ENCODE results near the gene TUBGCP3. TPM values are rescaled to one million over a fixed set of nuclear protein-coding genes. Genes with fewer than 3 reads are reported as not detected.

Gene TUBGCP3
- total RNA-seq, 1 experiment from 2014 or later: 37.3 TPM

DNA sequence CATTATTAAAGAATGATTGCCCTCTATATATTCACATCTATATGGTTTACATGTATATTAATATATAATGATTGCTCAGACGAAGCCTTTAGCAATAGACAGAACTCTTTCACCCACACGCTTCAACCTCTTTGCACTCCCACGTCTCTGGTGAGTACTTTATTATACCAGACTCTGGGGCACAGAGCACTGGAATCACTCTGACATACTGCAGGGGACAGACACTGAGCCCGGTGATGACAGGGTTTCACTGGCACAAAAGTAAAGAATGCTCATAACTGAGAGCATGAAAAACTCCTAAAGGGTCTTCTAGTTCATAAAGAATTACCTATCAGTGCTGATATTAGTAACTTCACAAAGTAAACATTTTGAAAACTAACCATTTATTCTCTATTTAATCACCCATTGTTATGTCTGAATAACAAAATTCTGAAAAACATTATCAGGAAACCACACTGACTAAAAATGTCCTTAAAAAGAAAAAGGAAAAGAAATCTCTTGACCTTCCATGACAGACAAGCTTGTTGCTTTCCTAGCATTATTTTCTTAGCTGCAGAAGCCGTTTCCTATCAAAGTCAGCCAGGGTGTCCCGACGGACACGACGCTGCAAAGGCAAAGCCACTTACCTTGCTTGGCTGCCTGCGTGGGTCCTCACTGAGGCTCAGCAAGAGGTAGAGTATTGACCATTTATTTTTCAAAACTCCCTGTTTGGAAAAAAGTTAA is 29.1 kb downstream of the TUBGCP3 start:
- Histone ChIP-seq H2BK20ac (ENCODE audit: low read depth, low read length, poor library complexity, severe bottlenecking) (no peak overlapping the region), H2BK5ac (ENCODE audit: insufficient read length, low read length) (no peak overlapping the region), H2AFZ (ENCODE audit: low read length) (no peak overlapping the region), H3K9me3 (ENCODE audit: control insufficient read depth, low read depth, low read length) (no peaks in the 10 kb centered on the region), H3T11ph (ENCODE audit: low read length) (no peak overlapping the region), H4K8ac (replicated peaks; ENCODE audit: insufficient read length, low read depth, low read length) (no peak overlapping the region), H3K27me3 (ENCODE audit: insufficient read depth, low read length) (no peaks in the 10 kb centered on the region), H2BK15ac (ENCODE audit: low read depth, low read length) (no peak overlapping the region), H2BK12ac (ENCODE audit: insufficient read length, low read depth, low read length) (no peak overlapping the region), H3K23me2 (ENCODE audit: insufficient read length, low read depth, low read length, poor library complexity, severe bottlenecking) (no peaks in the 10 kb centered on the region), H3K23ac (ENCODE audit: insufficient read length, low read depth, low read length) (no peak overlapping the region), H3K79me2 (ENCODE audit: insufficient read depth, low read length) (no peaks in the 10 kb centered on the region), H3K56ac (ENCODE audit: insufficient read length, low read depth, low read length) (no peak overlapping the region), H3K27ac (ENCODE audit: insufficient read length, low read depth, low read length) (no peak overlapping the region), H2BK120ac (ENCODE audit: low read depth, low read length, poor library complexity, severe bottlenecking) (no peak overlapping the region), H4K91ac (ENCODE audit: insufficient read length, low read depth, low read length) (no peak overlapping the region), H3K18ac (ENCODE audit: insufficient read length, low read depth, low read length) (no peak overlapping the region), H3K4me1 (ENCODE audit: insufficient read depth, low read length) (peaks cover 4% of the 10 kb centered on the region; the same call in 1 of the 2 replicates), H4K20me1 (ENCODE audit: control insufficient read depth, insufficient read depth, insufficient read length) (peaks cover 2% of the 10 kb centered on the region), H4K5ac (ENCODE audit: insufficient read length, low read depth, low read length) (no peak overlapping the region), H3K4me2 (ENCODE audit: insufficient read depth, insufficient read length, low read length) (no peak overlapping the region), H3K79me1 (ENCODE audit: insufficient read depth, low read depth, low read length, poor library complexity, severe bottlenecking) (no peaks in the 10 kb centered on the region), H3K4ac (ENCODE audit: low read depth, low read length) (no peak overlapping the region), H3K14ac (ENCODE audit: insufficient read depth, low read length) (no peak overlapping the region), H2AK5ac (ENCODE audit: insufficient read length, low read length) (no peak overlapping the region), H3K9ac (ENCODE audit: extremely low read depth, insufficient read length, low read length) (no peak overlapping the region)
- TF ChIP-seq, protein P1, sequence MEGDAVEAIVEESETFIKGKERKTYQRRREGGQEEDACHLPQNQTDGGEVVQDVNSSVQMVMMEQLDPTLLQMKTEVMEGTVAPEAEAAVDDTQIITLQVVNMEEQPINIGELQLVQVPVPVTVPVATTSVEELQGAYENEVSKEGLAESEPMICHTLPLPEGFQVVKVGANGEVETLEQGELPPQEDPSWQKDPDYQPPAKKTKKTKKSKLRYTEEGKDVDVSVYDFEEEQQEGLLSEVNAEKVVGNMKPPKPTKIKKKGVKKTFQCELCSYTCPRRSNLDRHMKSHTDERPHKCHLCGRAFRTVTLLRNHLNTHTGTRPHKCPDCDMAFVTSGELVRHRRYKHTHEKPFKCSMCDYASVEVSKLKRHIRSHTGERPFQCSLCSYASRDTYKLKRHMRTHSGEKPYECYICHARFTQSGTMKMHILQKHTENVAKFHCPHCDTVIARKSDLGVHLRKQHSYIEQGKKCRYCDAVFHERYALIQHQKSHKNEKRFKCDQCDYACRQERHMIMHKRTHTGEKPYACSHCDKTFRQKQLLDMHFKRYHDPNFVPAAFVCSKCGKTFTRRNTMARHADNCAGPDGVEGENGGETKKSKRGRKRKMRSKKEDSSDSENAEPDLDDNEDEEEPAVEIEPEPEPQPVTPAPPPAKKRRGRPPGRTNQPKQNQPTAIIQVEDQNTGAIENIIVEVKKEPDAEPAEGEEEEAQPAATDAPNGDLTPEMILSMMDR (conservative IDR thresholded peaks at IDR 0.05): no peak
- Mint-ChIP-seq H3K27me3 (ENCODE audit: low read depth) (no peaks in the 10 kb centered on the region), H3K36me3 (ENCODE audit: insufficient read depth in 1 of 3, low read depth in 3 of 3) (peaks cover 17 to 54% (median 45%) of the 10 kb centered on the region in 3 experiments), H3K9me3 (no peaks in the 10 kb centered on the region), H3K4me1 (peaks cover 4 to 19% of the 10 kb centered on the region in 2 experiments), H3K27ac (peak overlapping the region in 1 of 3 experiments; percentile 11; a peak in 1 of 7 replicates), H3K4me3 (no peak overlapping the region)
- DNase-seq: no peak
- no CpG with 5 or more reads among the region's 10 CpGs for WGBS (ENCODE audit: extremely low coverage, insufficient read length, low lambda C conversion rate)

All from H9 (cell line).